Ovary (tissue), 3 donors: ENCODE results near the gene CD28.

ENCODE experiments used
- EP300 ChIP-seq: sonication (generic); formaldehyde crosslinking; IDR thresholded peaks from one replicate; pipeline ENCODE4 v1.6.1; 2017; ENCODE audit warnings: antibody characterized with exemption
- POLR2A ChIP-seq: fragments of 450-650 bp; IDR thresholded peaks from one replicate; pipeline ENCODE4 v1.6.1; 2017; ENCODE audit warnings: antibody characterized with exemption, mild to moderate bottlenecking, moderate library complexity
- TF ChIP-seq, protein P1 (sequence below), 3 donors: fragments of 450-650 bp in 2 of 3; fragments of 200-600 bp in 1 of 3; IDR thresholded peaks; one replicate each; pipeline versions ENCODE4 v1.5.1 to v1.8.0; 2016 to 2022; ENCODE audit warnings: antibody characterized with exemption in 3 of 3, mild to moderate bottlenecking in 1 of 3
- donor health status: DM: no; HTN: no; CAD: no.

DNA sequence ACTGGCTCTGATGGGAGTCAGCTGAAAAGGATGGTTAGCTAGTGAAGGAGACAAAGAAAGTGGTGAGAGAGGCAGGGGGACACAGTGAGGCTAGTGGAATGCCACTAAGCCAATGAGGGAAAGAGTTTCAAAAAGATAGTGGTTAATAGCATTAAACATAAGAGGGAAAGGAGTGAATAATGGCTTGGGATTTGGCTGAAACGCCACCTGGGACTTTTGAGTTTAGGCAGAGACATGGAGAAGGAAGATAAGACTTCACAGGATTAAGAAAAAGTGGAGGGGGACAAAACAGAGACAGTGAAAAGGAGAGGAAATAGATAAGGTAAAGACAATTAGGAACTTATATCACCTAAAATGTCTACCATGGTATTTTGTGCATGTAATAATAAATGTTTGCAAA, 6.9 kb downstream of the CD28 start:
- no peak for TF ChIP-seq POLR2A
- TF ChIP-seq, protein P1, sequence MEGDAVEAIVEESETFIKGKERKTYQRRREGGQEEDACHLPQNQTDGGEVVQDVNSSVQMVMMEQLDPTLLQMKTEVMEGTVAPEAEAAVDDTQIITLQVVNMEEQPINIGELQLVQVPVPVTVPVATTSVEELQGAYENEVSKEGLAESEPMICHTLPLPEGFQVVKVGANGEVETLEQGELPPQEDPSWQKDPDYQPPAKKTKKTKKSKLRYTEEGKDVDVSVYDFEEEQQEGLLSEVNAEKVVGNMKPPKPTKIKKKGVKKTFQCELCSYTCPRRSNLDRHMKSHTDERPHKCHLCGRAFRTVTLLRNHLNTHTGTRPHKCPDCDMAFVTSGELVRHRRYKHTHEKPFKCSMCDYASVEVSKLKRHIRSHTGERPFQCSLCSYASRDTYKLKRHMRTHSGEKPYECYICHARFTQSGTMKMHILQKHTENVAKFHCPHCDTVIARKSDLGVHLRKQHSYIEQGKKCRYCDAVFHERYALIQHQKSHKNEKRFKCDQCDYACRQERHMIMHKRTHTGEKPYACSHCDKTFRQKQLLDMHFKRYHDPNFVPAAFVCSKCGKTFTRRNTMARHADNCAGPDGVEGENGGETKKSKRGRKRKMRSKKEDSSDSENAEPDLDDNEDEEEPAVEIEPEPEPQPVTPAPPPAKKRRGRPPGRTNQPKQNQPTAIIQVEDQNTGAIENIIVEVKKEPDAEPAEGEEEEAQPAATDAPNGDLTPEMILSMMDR (IDR thresholded peaks at IDR 0.05): no peak
- TF ChIP-seq EP300: no peak
